HEK293 (cell line): Measurements from ENCODE around the gene RRP8.

Experiments
- CTCF ChIP-seq: fragments of 450-650 bp; formaldehyde crosslinking; IDR thresholded peaks from 2 replicates; pipeline ENCODE4 v1.5.1; 2016; ENCODE audit warnings: missing biosample characterization, missing genetic modification characterization
- REST ChIP-seq: fragments of 450-650 bp; formaldehyde crosslinking; IDR thresholded peaks from 2 replicates; pipeline ENCODE4 v1.5.1; 2016; ENCODE audit warnings: missing biosample characterization, missing genetic modification characterization
- SP2 ChIP-seq: fragments of 450-650 bp; formaldehyde crosslinking; IDR thresholded peaks from 2 replicates; pipeline ENCODE4 v1.5.1; 2016; ENCODE audit warnings: missing biosample characterization, missing genetic modification characterization
- ZBTB20 ChIP-seq: fragments of 450-650 bp; formaldehyde crosslinking; IDR thresholded peaks from 2 replicates; pipeline ENCODE4 v1.5.1; 2016; ENCODE audit warnings: missing biosample characterization, missing genetic modification characterization
- ZBTB49 ChIP-seq: fragments of 450-650 bp; formaldehyde crosslinking; IDR thresholded peaks from 2 replicates; pipeline ENCODE4 v1.5.1; 2016; ENCODE audit warnings: missing biosample characterization, missing genetic modification characterization, low read depth
- ZNF776 ChIP-seq: fragments of 450-650 bp; formaldehyde crosslinking; IDR thresholded peaks from 2 replicates; pipeline ENCODE4 v1.5.0; 2017; ENCODE audit warnings: missing biosample characterization, missing genetic modification characterization, borderline replicate concordance

- no peak for TF ChIP-seq ZBTB49
- no peak for TF ChIP-seq CTCF (tag by site-specific recombination)
- TF ChIP-seq REST (tag by site-specific recombination): no peak
- no peak for TF ChIP-seq ZBTB20
- TF ChIP-seq ZNF776 (tag by site-specific recombination): no peak
- no peak for TF ChIP-seq SP2 (tag by site-specific recombination)
Observed at GRCh38 chr11:6583584-6583983, 19.8 kb downstream of the RRP8 start.
